ENCODE measurements around the gene AFAP1L1.

Gene AFAP1L1

DNA sequence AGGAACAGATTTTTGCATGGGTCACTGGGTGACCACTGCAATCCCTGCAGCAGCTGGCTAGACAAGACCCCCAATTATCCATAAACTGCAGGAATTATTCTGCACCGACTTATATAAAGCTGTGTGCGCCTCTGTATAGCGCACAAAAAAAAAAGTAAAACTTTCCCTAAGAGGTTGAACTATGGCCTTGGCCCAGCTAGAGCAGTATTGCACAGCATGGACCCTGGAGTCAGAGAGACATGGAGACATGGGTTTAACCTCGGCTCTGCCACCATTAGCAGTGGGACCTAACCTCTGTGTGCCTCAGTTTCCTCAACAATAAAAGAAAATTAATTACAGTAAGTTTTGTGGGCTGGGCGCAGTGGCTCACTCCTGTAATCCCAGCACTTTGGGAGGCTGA, 56.5 kb downstream of the AFAP1L1 start:
- Histone ChIP-seq H3K36me3 (peaks cover 0 to 8% (median 3%) of the 10 kb centered on the region in 3 donors), H3K4me1 (no peaks in the 10 kb centered on the region), H3K27ac (no peak overlapping the region), H3K4me3 (no peak overlapping the region), H3K9me3 (no peaks in the 10 kb centered on the region), H3K27me3 (no peaks in the 10 kb centered on the region)
- intact Hi-C loops (cut with DNase I; ENCODE audit: low total_unique reads) = no loop called here
- TF ChIP-seq, protein P1, sequence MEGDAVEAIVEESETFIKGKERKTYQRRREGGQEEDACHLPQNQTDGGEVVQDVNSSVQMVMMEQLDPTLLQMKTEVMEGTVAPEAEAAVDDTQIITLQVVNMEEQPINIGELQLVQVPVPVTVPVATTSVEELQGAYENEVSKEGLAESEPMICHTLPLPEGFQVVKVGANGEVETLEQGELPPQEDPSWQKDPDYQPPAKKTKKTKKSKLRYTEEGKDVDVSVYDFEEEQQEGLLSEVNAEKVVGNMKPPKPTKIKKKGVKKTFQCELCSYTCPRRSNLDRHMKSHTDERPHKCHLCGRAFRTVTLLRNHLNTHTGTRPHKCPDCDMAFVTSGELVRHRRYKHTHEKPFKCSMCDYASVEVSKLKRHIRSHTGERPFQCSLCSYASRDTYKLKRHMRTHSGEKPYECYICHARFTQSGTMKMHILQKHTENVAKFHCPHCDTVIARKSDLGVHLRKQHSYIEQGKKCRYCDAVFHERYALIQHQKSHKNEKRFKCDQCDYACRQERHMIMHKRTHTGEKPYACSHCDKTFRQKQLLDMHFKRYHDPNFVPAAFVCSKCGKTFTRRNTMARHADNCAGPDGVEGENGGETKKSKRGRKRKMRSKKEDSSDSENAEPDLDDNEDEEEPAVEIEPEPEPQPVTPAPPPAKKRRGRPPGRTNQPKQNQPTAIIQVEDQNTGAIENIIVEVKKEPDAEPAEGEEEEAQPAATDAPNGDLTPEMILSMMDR (IDR thresholded peaks at IDR 0.05) = no peak
- DNase-seq = no peak

DNA sequence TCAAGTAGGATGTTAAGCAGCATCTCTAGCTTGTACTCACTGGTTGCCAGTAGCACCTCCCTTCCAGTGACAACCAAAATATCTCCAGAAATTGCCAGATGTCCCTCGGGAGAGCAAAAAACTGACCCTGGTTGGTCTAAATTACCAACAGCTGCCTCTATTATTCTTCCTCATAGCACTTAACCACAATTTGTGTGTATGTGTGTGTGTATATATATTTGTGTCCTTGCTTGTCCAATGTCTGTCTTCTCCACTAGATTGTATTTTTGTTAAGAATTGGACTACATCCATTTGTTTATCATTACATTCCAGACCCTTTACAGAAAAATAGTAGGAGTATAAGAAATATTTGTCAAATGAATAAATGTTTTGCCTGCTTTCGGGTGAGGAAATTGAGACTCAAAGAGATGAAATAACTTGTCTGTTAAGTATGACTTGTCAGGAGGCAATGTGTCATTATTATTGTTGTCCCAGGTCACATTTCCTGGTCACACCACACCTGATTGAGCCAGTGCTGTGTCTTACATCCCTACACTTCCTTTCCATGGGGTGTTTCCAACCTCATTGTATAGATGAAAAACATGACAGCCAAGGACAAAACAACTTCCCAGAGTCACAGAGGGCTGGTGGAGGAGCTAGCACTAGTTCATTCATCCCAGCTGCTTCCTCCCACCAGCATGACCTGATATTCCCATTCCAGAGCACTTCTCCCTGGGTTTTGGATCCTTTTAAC, 62.2 kb downstream of the AFAP1L1 start:
- intact Hi-C loops (cut with DNase I; ENCODE audit: low total_unique reads) = no loop called here
- Histone ChIP-seq H3K9me3 (no peaks in the 10 kb centered on the region), H3K27ac (no peak overlapping the region), H3K4me3 (no peak overlapping the region), H3K4me1 (no peaks in the 10 kb centered on the region), H3K27me3 (no peaks in the 10 kb centered on the region), H3K36me3 (peaks cover 0 to 14% (median 3%) of the 10 kb centered on the region in 3 donors)
- TF ChIP-seq, protein P1 (IDR thresholded peaks at IDR 0.05) = no peak
- no peak for DNase-seq

DNA sequence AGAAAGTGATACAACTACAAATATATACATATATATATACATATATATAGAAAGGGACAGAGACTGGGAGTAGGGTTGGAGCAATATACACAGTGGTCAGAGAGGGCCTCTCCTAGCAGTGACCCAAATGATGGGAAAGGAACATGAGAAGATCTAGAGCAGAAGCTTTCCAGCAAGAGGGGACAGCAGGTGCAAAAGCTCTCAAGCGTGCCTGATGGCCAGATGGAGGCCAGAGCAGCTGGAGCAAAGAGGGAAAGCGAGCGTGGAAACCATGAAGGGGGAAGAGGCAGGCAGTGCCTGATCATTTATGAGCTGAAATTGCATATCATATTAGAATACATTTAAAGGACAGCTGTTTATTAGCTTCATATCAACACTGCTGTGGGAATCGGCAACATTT, 66.1 kb downstream of the AFAP1L1 start:
- intact Hi-C loops (cut with DNase I; ENCODE audit: low total_unique reads) = loop anchor here (2.0 kb wide), 1 partner anchor 75 kb away; no protein-coding TSS in a partner anchor
- TF ChIP-seq, protein P1 (IDR thresholded peaks at IDR 0.05) = no peak

DNA sequence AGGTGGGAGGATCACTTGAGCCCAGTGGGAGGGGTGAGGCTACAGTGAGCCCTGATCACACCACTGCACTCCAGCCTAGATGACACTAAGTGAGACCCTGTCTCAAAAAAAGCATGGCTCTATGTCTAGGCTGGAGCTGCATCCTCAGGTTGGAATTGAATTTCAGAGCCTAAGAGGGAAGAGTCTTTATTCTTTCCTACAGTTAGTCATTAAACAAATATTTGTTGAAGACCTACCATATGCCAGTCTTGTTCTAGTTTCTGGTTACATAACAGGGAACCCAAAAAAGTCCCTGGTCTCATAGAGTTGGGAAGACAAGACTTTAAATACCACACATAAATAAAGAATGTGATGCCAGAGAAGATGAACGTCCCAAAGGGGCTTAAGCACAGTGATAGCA, 66.7 kb downstream of the AFAP1L1 start:
- DNase-seq = no peak
- Histone ChIP-seq H3K27ac (no peak overlapping the region), H3K36me3 (peaks cover 0 to 4% (median 0%) of the 10 kb centered on the region in 3 donors), H3K4me3 (no peak overlapping the region), H3K27me3 (no peaks in the 10 kb centered on the region), H3K9me3 (no peaks in the 10 kb centered on the region), H3K4me1 (no peaks in the 10 kb centered on the region)
- intact Hi-C loops (cut with DNase I; ENCODE audit: low total_unique reads) = loop anchor here (2.0 kb wide), 1 partner anchor 76 kb away; no protein-coding TSS in a partner anchor
- TF ChIP-seq, protein P1 (IDR thresholded peaks at IDR 0.05) = no peak

More for the DNA sequence above, 66.1 kb downstream of the AFAP1L1 start:
- Histone ChIP-seq H3K27ac (no peak overlapping the region), H3K36me3 (peaks cover 0 to 10% (median 2%) of the 10 kb centered on the region in 3 donors), H3K4me3 (no peak overlapping the region), H3K4me1 (no peaks in the 10 kb centered on the region), H3K9me3 (no peaks in the 10 kb centered on the region), H3K27me3 (no peaks in the 10 kb centered on the region)
- no peak for DNase-seq

DNA sequence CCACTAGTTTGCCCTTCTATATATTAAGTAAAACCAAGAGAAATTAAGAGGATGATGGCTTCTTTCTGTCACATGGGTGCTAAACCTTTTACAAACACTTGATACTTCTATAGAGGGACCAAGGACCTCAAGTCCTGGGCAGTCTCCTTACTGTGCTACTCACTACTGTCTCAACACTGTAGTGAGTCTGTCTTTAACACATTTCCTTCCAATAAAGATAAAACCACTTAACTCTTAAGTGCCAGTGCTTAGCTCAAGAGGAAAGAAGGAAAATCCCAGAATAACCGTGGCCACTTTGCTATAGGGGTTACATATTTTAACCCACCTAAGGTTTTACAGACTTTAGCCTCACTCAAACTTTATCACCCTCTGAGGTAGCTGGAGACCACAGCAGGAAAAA, 69.3 kb downstream of the AFAP1L1 start:
- Histone ChIP-seq H3K36me3 (no peaks in the 10 kb centered on the region), H3K27me3 (no peaks in the 10 kb centered on the region), H3K9me3 (no peaks in the 10 kb centered on the region), H3K4me1 (peaks cover 0 to 10% (median 5%) of the 10 kb centered on the region in 4 donors), H3K27ac (no peak overlapping the region), H3K4me3 (no peak overlapping the region)
- no peak for DNase-seq
- intact Hi-C loops (cut with DNase I; ENCODE audit: low total_unique reads) = no loop called here
- TF ChIP-seq, protein P1 (IDR thresholded peaks at IDR 0.05) = no peak

Data from tibial artery (tissue), 4 donors.